GM18909 (cell line): ENCODE results near the gene MYH11.

Experiments used
- ATAC-seq: cut with Tn5 transposase; IDR thresholded peaks from one replicate; pipeline ENCODE4 v1.9.1; 2021; ENCODE audit warnings: mild to moderate bottlenecking; ENCODE audit not compliant: unreplicated experiment, poor library complexity

MYH11 gene

DNA sequence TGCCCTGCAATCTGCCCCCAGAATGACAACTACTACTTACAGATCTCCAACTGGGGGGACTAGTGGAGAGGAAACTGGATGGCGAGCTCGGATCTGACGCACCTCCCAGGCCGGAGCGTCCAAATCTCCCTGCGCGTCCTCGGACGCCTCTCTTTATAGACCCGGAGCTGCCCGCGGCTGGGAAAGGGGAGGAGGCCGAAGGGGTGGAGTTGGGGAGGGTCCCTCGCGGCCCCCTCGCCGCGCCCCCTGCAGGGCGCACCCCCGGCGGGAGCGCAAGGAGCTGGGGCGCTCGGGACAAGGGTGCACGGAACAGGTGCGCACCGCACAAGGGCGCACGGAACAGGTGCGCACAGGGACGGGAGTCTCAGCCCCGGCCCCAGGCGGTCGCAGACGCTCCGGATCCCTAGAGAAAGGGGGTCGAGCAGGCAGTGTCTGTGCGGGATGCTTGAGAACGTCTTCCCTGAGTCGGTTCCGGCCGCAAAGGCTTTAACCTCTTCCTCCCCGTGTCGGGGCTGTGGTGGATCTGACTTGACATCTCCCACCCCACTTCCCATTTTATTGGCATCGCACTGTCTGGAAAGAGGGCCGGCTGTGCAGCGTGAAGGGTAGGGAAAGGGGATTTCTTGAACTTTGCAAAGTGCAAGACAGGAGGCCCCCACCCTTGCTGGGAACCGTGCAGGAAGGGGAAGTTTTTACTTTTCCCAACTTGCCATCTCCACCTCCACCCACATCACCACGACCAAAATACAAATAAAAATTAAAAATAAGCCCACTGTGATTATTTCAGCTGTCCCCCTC lies at the start of gene MYH11:
Gene MYH11 (minus strand): TSS at position 128 of the 798 bp plus-strand sequence. CDS start 18,776 bp downstream, outside the sequence.
- no peak for ATAC-seq

DNA sequence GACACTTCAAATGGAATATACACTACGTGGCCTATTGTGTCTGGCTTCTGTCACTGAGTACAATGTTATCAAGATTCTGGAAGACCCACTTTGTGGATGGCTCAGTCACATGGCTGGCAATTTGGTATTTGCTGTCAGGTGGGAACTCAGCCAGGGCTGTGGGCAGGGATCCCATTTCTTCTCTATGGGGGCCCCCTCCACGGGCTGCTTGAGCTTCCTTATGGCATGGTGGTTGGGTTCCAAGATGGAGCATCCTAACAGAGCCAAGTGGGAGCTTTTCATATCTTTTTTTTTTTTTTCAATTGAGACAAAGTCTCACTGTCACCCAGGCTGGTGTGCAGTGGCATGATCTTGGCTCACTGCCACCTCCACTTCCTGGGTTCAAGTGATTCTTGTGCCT lies 49.6 kb upstream of the MYH11 start:
- no peak for ATAC-seq

DNA sequence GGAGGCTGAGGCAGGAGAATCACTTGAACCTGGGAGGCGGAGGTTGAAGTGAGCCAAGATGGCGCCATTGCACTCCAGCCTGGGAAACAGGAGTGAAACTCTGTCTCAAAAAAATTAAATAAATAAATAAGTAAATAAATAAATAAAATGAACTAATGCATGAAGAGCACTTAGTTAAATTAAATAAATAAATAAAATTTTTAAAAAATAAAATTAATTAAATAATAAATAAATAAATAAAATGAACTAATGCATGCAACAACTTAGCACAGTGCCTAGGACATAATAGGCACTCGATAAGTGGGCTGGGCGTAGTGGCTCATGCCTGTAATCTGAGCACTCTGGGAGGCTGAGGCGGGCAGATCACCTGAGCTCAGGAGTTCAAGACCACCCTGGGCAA lies 47.1 kb upstream of the MYH11 start:
- ATAC-seq = no peak

DNA sequence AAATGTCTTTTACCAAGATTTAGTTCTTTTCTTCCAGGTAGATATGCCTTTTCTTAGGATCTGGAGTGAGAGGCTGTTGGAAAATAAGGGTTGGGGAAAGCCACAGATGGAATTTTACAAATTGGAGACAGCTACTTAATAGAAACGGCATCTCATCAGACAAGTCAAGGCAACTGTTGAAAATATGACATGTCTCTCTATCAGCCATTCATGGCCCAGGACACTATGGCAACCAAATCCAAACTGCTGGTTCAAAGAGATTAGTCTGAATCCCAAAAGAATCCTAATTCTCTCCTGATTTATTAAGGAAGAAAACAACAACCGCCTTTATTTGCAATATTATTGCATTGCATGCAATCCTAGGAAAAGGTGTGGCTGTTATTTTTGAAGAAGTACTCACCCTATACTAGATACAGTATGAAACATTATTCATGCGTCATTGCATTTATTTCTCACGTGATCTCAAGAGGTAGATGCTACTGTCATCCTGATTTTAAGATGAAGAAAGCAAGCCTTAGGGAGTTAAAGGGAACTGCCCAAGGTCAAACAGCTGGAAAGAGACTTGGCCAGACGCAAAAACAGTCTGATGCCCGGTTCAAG lies 44.2 kb upstream of the MYH11 start:
- ATAC-seq = no peak

DNA sequence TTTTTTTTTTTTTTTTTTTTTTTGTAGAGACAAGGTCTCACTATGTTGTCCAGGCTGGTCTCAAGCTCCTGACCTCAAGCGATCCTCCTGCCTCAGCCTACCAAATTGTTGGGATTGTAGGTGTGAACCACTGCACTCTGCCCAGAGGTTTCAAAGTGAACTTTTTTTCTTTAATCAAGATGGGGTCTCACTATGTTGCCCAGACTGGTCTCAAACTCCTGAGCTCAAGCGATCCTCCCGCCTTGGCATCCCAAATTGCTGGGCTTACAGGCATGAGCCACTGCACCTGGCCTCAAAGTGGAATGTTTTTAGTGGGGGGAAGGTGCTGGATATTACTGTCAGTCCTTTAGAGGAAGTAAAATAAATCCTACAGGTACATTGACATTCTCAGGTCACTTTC lies 43.5 kb upstream of the MYH11 start:
- no peak for ATAC-seq

DNA sequence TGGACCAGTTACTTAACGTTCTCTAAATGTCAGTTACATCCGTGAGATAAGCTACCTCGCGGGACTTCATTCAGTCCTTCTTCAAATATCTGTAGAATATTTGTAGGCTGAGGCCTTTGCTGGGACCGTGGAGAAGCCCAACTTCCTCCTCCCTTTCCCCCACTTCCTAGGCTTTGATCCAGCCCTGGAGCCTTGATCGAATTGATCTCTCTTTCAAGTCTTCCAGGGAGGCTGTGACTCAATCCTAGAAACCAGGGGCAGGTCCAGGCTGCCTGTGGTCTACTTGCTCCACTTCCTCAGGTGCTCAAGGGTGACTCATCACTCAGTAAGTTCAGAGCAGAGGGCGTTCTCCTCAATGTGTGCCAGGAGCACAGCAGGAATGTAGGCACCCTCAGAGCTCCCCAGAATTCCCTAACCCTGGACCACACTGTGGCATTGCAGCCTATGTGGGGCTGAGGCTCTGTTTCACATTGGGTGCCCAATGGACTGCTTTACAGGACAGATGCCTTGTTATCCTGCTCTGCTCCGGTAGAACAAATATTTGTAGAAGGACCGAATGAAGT lies 42.8 kb upstream of the MYH11 start:
- ATAC-seq = peak; percentile 68

DNA sequence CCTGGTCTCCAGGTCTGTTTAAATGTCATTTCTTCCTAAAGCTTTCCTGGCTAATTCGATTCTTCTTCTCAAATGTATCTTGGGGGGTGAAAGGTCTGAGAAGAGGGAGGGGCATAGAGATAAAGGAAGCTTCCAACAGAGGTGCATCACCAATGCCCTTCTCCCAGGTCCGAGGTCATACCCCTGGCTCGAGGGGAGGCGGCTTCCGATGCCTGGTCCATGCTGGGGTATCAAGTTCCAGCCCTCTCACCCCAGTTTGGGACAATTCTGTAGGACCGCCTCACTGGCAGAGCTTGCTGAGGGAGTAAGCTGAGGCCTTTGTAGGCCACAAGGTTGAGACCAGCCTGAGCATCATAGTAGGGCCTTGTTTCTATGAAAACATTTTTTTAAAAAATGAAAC lies 41.8 kb upstream of the MYH11 start:
- no peak for ATAC-seq

DNA sequence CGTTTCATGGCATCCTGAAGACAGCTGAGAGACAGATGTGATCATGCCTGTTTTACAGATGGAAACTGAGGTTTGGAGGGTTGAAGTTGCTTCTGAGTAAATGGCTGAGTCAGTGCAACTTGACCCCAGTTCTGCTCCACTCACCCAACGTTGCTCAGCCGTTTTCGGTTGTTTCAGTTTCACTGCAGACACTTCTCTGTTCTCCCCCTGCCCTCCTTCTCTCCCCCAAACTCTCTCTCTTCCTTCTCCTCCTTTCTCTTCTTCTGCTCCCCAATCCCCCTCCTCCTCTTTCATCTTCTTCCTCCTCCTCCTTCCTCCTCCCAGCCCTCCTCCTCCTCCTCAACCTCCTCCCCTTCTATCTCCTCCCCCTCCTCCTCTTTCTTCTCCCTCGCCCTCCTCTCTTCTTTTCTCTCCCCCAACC lies 41.0 kb upstream of the MYH11 start:
- peak; percentile 65 for ATAC-seq

DNA sequence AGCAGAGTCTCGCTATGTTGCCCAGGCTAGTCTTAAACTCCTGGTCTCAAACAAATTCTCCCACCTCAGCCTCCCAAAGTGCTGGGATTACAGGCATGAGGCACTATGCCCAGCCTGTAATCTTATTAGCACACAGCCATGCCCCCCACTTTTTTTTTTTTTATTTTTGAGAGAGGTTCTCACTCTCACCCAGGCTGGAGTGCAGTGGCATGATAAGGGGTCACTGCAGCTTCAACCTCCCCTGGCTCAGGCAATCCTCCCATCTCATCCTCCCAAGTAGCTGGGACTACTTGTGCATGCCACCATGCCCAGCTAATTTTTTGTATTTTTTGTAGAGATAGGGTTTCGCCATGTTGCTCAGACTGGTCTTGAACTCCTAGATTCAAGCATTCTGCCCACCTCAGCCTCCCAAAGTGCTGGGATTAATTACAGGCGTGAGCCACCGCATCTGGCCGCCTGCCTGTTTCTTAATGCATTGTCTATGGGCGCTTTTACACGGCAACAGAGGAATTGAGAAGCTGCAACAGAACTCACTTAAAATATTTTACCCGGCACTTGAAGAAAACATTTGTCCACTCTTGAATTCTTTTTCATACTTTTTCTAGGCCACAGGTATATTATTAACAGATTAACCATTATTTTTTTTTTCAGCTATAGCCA lies 40.4 kb upstream of the MYH11 start:
- ATAC-seq = no peak

DNA sequence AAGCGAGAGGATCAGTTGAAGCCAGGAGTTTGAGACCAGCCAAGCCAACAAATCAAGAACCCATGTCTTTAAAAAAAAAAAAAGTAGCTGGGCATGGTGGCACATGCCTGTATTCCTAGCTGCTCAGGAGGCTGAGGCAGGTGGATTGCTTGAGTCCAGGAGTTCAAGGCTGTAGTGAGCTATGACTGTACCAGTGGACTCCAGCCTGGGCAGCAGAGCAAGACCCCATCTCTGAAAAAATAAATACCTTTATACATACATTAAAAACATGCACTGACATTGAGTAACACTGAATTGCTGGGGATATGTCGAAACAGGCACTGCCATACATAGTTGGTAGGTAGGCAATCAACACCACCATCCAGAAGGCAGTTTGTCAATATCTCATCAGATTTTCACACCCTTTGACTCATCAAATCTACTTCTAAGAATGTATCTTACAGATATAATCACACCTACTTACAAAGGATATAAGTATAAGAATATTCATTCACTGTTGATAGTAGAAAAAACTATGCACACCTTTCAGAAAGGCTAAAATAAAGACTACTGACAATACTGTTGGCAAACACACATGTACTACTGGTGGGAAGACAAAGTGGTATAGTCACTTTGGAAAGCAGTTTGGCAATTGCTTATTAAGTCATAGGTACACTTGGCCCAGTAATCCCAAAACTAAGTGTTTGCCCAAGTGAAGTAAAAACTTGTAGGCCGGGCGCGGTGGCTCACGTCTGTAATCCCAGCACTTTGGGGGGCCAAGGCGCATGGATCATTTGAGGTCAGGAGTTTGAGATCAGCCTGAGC lies 37.9 kb upstream of the MYH11 start:
- no peak for ATAC-seq

DNA sequence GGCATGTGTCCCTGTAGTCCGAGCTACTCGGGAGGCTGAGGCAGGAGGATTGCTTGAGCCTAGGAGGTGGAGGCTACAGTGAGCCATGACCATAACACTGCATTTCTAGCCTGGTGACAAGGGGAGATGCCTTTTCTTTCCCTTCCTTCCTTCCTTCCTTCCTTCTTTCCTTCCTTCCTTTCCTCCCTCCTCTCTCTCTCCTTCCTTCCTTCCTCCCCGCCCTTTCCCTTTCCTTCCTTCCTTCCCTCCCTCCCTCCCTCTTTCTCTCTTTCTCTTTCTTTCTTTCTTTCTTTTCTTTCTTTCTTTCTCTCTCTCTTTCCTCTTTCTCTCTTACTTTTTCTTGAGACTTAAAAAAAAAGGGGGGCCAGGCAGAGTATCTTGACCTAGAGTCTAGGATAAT lies 34.7 kb upstream of the MYH11 start:
- no peak for ATAC-seq

DNA sequence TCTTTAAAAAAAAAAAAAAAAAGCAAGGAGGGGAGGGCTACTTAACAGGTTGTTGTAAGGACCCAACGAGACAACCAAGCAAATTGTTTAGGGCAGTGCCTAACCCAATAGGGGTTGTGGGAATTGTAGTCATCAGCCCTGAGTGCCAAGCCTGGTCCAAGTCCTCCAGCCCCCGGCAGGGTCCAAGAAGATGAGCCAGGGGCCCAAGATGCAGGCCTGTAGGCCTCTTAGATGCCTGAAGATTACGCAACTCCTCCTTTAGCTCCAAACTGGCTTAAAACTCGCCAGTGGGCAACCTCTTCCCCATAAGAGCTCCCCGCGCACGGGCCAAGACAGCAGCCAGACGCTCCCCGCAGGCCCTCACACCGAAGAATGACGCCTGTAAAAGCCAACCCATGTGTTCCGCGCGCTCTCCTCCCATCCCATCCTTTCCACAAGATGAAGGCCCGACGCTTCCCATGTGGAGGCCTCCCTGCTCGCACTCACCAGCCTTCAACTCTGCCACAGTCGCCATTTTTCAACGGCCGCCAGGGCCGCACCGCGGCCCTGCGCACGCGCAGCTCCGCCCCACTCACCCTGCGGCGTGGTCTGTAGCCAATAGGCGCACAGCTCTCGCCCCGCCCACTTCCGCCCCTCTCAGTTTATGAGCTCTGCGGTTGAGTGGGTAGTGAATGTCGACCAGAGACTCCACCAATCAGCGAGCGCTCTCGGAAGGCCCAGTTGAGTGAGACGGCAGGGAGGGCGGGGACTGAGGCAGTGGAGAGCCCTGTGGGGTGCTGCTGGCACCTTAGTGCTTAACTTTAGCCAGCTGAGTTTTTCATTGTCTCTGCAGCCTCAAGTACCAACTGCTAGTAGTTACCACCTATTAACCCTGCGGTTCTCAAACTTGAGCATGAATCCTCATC lies 31.5 kb upstream of the MYH11 start, which contains the start of gene CEP20:
Gene CEP20 (minus strand): TSS at position 532 of the 905 bp plus-strand sequence. CDS start 18 bp downstream, at position 514.
- peak; percentile 95 for ATAC-seq

DNA sequence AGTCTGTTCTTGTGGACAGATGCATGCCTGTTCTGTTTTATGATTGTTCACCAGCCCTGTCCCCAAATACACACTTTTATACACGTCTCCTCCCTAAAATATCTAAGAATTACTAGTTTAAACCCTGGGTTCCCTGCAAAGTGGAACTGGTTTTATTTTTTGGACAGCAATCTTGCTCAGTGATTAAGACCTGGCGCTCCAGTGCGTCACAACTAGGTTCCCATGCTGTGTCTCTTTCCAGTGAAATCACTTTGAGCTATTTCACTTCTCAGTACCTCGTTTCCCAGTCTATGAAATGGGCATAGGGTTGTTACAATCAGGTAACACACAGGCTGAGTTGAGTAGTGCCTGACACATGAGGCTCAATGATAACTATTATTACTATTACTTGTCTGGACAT lies 30.5 kb upstream of the MYH11 start:
- ATAC-seq = no peak

DNA sequence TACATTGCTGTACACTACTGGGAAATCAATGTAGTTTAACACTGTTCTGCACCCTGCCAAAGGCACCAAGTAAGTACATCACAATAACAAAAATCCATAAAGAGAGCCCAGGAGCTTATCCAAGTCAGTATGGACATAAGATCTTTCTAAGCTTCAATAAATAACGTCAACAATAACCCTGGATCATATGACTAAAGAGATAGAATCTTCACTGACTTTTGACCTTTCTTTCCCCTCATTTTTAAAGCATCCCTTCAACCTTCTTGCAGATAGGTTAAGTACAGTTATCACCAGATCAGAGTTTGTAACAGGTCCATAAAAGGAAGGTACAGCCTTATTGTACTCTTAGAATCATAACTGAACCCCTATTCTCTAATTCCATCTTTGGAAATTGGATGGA lies 29.2 kb upstream of the MYH11 start:
- no peak for ATAC-seq

DNA sequence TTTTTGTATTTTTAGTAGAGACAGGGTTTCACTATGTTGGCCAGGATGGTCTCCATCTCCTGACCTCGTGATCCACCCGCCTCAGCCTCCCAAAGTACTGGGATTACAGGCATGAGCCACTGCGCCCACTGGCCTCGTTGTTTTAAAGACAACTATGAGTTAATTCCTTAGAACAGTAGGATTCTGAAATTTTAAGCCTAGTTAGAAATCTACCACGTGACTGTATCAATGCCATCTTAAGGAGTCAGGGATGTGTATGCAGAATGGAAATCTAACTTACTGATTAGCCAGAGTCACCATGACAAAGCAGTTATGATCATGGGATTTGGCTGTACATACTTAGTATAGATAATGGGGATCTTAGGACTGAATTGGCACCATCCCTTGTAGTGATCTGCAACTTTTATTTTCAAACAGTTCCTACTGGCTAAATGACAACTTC lies 28.8 kb upstream of the MYH11 start:
- ATAC-seq = no peak

DNA sequence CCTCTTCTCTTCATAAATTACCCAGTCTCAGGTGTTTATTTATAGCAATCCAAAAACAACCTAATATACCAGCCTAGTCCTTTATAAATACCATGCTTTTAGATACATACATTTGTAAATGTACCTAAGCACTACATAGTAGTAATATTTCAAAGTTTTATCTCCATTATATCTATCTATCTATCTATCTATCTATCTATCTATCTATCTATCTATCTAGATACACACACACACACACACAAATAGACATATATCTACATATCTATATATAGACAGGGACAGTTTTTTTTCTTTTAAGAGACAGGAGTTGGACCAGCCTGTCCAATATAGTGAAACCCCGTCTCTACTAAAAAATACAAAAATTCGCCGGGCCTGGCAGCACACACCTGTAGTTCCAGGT lies 25.7 kb upstream of the MYH11 start:
- no peak for ATAC-seq

DNA sequence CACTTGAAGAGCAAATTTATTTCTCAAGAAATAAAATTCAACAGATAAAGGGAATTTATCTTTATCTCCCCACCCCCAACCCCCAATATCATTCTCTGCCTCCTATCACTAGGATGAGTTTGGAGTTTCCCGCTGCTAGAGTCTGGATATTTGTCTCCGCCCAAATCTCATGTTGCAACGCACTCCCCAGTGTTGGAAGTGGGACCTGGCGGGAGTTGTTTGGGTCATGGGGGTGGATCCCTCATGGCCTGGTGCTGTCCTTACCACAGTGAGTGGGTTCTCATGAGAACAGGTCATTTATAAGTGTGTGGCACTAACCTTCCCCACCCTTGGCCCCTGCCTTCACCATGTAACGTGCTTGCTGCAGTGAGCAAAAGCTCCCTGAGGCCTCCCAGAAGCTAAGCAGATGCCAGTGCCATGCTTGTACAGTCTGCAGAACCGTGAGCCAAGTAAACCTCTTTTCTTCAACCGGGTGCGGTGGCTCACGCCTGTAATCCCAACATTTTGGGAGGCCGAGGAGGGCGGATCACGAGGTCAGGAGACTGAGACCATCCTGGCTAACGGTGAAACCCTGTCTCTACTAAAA lies 25.1 kb upstream of the MYH11 start:
- ATAC-seq = no peak

DNA sequence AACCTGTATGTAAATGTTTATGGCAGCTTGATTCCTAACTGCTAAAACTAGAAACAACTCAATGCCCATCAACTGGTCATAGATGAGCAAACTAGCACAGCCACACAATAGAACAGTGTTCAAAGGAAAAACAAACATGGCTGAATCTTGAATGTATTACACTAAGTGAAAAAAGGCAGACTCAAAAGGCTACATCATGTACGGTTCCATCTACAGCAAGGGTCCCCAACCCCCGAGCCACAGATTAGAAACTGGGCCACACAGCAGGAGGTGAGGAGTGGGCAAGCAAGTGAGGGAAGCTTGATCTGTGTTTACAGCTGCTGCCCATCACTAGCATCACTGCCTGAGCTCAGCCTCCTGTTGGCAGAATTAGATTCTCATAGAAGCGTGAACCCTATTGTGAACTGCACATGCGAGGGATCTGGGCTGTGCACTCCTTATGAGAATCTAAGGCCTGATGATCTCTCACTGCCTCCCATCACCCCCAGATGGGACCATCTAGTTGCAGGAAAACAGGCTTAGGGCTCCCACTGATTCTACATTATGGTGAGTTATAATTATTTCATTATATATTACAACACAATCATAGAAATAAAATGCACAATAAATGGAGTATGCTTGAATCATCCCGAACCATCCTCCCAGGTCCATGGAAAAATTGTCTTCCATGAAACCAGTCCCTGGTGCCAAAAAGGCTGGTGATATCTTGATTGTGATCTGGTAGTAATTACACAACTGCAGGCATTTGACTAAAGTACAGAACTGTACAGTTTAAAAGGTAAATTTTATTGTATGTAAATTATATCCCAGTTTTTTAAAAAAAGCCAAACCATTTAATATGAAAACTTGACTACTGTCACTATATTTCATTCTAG lies 23.8 kb upstream of the MYH11 start:
- ATAC-seq = no peak
